ENCODE results near the gene DOCK4.

DNA sequence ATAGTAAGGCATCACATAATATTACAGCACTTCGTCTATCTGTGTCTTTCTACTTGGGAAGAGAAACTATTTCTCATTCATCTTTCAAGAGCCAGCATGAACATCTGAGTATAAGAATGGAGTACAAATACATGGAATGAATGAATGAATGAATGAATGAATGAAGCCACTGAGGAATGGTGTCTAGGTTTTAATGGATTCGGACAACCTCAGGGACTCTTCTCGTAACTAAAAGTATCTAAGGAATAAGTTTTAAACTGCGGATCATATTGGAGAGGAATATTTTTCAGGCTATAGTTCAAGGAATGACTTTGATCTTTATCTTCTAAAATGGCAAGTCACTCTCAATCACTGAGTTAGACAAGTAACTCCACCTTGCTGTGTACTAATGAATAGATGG is 199.0 kb downstream of the DOCK4 start:
- TF ChIP-seq POLR2A (IDR thresholded peaks at IDR 0.05), result no peak
- TF ChIP-seq, protein P1, sequence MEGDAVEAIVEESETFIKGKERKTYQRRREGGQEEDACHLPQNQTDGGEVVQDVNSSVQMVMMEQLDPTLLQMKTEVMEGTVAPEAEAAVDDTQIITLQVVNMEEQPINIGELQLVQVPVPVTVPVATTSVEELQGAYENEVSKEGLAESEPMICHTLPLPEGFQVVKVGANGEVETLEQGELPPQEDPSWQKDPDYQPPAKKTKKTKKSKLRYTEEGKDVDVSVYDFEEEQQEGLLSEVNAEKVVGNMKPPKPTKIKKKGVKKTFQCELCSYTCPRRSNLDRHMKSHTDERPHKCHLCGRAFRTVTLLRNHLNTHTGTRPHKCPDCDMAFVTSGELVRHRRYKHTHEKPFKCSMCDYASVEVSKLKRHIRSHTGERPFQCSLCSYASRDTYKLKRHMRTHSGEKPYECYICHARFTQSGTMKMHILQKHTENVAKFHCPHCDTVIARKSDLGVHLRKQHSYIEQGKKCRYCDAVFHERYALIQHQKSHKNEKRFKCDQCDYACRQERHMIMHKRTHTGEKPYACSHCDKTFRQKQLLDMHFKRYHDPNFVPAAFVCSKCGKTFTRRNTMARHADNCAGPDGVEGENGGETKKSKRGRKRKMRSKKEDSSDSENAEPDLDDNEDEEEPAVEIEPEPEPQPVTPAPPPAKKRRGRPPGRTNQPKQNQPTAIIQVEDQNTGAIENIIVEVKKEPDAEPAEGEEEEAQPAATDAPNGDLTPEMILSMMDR (IDR thresholded peaks at IDR 0.05), result no peak

Measured in thyroid gland (tissue), 4 donors.